ELR (cell line): ENCODE measurements around the gene EHD1.
"Not testable (repeated sequence)": the region's sequence is repeated elsewhere in the genome, so short reads cannot be mapped to it uniquely, and the experiment has no call there.

ENCODE experiments used
- DNase-seq: peaks from one replicate; pipeline ENCODE4 v3.0.0-alpha.2; 2015; ENCODE audit warnings: low read depth

The EHD1 gene

DNA sequence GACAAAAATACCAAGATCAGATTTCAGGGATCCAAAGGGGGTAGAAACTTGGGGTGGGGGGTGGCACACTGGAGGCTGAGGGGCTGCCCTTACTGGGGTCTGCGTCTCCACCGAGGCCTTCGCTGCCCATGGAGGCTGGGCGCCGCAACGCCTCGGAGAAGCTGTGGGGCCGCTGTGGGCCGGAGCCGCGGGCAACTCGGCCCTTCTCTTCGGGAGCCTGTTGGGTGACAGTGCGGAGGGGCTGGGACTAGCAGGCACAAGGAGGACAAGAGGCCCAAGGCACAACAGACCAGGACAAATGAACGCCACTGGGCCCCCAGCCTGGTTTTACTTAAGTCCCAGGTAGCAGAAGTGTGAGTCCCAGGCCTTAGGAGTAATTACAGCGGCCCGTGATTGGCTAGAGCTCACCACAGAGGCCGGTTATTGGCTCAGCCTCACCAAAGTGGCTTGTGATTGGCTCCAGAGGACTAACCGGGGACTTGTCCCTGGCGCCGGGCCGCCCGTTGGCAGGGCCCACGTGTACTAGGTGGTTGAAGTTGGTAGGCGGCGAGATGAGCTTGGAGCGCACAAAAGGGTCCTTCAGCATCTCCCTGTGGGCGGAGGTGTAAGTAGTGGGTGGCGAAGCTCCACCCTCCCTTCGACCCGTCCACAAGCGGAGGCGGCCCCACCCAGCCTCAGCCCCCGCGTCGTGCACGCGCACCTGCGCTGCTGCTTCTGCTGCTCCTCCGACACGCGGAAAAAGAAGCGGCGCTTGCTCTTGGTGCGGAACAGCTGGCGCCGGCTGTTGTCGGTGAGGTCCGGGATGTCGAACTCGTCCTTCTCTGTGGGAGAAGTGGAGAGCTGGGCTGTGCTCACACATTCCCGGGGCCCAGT is 51.6 kb downstream of the EHD1 start:
- no peak for DNase-seq

DNA sequence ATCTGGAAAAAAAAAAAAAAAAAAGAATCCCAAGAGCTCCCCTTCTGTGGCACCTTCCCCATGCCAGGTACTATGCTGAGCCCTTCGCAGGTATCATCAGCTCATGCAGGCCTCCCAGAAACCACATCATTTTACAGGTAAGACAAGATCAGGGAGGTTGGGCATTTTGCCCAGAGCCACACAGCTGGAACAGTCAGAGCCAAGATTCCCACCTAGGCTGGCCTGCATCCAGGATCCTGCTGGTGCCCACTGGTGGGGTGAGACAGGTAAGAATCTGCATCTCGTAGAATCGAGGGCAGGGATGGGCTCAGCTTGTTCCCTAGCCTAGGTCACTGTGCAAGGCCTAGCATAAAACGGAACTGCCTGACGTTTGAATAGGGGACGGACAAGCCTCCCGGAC is 52.4 kb downstream of the EHD1 start:
- no peak for DNase-seq

DNA sequence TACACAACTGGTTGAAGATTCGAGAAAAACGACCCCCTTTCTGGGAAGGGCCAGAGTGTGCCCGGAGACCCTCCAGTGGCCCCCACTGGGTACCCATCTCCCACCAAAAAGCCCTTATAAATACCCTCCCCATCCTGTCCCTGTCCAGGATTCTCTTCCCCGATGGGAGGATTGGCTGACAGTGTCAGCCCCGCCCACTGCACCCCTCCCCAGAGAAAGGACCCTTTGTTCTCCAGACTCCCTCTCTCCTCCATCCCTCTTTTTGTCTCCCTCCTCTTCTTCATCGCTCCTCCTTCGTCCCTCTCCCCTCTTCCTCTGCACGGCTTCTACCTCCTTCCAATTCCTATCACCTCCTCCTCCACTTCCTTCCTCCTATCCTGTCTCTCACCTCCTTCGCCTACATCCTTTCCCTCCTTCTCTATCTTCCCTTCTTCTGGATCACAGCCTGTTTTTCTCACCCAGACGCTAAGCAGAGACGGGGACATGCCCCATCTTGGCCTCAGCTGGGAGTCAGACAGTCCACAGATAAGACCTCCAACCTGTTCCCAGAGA is 54.8 kb downstream of the EHD1 start:
- no peak for DNase-seq

- DNase-seq = no peak
Measured at GRCh38 chr11:64817476-64817875, 60.9 kb downstream of the EHD1 start.

GRCh38 chr11:64815433-64815832 is 63.0 kb downstream of the EHD1 start:
- DNase-seq = not testable (repeated sequence)

DNA sequence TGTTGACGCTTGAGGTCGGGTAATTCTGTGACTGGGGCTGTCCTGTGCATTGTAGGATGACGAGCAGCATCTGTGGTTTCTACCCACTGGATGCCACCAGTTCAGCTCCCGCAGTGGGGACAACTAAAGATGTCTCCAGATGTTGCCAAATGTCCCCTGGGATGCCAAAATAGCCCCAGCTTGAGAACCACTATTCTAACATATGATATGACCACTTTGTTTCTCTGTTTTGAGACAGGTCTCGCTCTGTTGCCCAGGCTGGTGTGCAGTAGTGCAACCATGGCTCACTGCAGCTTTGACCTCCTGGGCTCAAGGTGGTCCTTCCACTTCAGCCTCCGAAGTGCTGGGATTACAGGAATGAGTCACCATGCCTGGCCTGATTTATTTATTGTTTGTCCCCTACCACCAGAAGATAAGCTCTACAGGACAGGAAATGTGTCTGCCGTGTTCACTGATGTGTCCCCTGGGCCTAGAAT is 63.7 kb downstream of the EHD1 start:
- no peak for DNase-seq

GRCh38 chr11:64813826-64814225 is 64.6 kb downstream of the EHD1 start:
- DNase-seq = no peak

GRCh38 chr11:64810891-64811272 is 67.5 kb downstream of the EHD1 start:
- no peak for DNase-seq

- peak; percentile 95 for DNase-seq
Measured at GRCh38 chr11:64810271-64810890, 68.0 kb downstream of the EHD1 start, which contains the start of gene MEN1. Gene MEN1, minus strand, starts transcription at chr11:64810551. Its CDS starts 442 bp downstream, at chr11:64810109.

- peak; percentile 29 for DNase-seq
Measured at GRCh38 chr11:64809781-64810241, 68.6 kb downstream of the EHD1 start.

DNA sequence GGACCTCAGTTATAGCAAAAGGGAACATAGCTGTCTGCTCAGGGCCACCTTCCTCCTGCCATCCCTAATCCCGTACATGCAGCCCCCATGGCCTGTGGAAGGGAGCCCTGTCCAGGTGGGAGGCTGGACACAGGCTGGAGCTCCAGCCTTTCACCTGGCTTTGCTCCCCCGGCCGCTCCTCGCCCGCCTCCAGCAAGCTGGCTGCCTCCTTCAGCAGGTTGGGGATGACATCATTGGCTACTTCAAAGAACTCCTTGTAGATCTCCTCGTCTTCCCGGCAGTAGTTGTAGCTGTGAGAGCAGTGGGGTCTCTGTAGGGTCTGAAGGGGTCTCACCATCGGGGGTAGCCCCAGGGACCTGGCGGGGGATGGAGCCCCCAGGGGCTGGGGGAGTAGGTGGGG is 72.9 kb downstream of the EHD1 start:
- no peak for DNase-seq

DNA sequence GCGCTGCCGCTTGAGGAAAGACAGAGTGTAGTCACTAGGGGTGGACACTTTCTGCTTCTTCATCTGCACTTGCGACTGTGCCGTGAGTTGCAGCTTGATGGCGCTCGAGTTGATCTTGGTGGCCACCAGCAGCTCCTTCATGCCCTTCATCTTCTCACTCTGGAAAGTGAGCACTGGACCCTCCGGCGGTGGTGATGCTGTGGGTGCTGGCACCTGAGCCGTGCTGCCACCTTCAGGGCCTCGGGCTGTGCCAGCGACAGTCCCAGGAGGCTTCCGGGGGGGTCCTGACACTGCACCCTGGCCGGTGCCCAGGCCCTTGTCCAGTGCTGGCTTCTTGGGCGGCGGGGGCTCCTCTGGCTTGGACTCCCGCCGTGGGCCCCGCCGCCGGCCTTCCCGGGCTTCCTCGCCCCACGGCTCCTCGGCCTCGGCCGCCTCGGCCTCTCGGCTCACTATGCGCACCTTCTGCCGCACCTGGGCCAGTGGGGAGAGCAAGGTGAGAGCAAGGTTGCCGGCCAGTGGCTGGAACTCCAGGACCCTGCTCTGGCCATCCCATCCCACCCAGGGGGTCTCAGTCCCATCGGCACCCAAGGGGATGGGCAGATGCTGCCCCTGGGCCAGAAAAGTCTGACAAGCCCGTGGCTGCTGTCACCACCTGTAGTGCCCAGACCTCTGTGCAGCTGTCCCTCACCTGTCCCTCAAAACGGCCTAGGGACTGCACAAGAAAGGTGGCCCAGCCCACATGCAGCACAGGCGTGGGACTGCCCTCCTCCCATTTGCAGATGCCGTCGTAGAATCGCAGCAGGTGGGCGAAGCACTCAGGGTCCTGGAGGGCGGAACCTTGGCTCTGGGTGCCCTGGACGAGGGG is 73.8 kb downstream of the EHD1 start:
- DNase-seq = no peak

DNA sequence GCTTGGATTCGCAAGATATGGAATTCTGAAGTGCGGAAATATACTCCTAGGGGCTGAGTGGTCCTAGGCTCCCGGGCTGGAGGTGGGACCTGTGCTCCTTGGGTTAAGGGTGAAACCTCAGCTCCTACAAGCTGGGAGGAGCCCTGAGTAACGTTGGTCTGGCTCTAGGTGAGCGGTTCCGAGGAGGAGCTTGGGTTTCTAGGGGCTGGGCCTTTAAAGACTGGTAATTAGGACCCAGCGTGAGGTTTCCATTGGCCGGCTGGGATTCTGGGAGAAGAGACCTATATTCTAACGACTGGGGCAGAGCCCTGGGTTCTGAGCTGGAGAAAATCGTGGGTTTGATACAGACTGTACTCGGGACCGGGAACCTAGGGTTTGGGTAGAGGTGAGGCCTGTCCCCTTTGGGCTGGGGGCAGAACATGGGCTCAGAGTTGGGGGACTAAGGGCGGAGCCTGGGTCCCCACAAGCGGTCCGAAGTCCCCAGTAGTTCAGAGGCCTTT is 74.5 kb downstream of the EHD1 start:
- no peak for DNase-seq

DNA sequence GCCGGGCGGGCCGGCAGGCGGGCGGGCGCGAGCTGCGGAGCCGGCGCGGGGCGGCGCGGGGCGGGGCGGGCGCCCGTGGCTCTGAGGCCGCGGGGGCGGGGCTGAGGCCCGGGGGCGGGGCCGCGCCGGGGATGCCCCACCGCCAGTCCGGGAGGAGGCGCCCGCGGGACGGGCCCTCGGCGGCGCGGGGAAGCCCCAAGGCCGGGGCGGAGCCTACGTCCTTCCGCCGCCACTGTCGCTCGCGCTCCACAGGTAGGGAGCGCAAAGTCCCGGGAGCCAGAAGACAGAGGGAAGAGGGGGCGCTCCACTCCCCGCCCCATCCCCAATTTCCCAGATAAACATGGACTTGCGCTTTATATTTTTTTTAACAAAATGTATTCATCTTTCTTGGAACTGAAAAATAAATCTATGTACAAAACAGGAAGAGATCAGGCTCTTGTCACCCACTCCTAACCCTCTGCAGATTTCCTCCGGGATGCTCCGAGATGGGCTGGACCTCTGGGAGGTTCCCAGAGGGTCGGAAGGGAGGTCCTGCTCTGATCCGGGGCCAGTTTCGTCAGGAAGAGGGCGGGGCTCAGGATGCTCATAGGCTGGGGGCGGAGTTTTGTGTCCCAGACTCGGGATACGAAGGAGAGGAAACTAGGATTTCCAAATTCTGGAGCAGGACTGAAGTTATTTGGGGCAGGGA is 75.1 kb downstream of the EHD1 start, which contains the start of gene MAP4K2:
TSS of gene MAP4K2 (minus strand) at position 57 of the 688 bp plus-strand sequence. CDS start 65 bp downstream, outside the sequence.
- DNase-seq = peak; percentile 92

DNA sequence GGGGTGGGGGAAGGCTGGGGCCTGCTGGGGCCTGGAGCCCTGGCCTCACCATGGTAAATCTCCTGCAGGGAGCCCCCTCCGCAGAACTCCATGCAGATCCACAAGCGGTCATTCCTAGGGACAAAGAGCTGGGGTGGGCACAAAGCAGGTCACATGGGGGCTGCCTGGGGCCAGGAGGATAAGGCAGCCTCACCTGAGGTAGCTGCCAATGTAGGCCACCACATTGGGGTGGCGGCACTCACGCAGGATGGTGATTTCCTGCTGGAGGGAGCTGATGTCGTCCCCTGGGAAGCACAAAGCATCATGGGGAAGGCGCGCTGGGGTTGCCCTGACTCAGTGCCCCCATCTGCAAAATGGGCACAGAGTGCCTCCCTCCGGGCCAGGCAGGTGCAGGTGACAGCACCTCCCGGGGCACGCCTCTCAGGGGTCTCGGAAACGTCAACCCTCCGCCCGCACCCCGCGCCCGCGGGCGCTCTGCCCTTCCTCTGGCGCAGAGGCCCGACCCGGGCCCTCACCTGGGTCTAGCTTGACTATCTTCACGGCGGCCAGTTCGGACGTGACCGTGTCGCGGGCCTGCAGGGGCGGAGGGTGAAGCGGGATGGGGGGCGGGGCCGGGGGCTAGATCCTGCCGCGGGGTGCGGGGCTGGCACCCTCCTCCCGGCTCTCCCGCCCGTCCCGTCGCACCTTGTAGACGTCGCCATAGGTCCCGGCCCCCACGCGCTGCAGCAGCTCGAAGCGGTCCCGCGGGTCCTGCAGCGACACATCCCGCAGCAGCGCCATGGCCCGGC is 75.9 kb downstream of the EHD1 start:
- no peak for DNase-seq
